ENCODE results near the gene RASSF8. TPM values are rescaled to one million over a fixed set of nuclear protein-coding genes. Genes with fewer than 3 reads are reported as not detected.

RASSF8 gene
- total and polyA plus RNA-seq, 2 of the 8 experiments (the other 6 are each of a cell fraction or from before 2014, with no cell fraction given) = 6.4 to 46.7 TPM

DNA sequence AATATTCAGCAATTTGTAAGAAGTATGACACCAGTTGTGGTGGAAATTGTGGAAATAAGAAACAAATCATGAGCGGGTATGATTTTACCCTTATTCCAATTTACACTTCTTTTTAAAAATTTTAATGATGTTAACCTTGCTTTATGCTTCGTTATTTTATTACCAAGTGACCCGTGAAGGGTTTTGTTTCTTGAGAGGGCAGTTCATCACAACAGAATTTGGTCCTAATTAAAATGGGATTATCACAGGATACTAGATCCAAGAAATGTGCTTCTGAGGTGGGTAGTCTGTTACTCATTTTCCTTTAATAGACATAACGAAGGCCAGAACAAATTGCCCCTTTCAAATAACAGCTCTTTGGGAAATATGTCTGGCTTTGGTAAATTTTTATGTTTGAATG, 25.5 kb upstream of the RASSF8 start (continued):
- TF ChIP-seq KDM5A (IDR thresholded peaks at IDR 0.05; ENCODE audit: low read length) (no peak), SP2 (IDR thresholded peaks at IDR 0.05; ENCODE audit: low read length) (no peak)
